GM12878 (cell line): ENCODE results near the gene VAX1. TPM values are rescaled to one million over a fixed set of nuclear protein-coding genes. Genes with fewer than 3 reads are reported as not detected.

Source experiments
- FOXK2 ChIP-seq: fragments of 450-650 bp; IDR thresholded peaks from 2 replicates; pipeline ENCODE4 v1.6.1; 2017; ENCODE audit warnings: mild to moderate bottlenecking, moderate library complexity
- MTA2 ChIP-seq: fragments of 450-650 bp; IDR thresholded peaks from 2 replicates; pipeline ENCODE4 v1.6.1; 2016; ENCODE audit warnings: low read depth, mild to moderate bottlenecking, moderate library complexity
- RAD21 ChIP-seq: IDR thresholded peaks from 2 replicates; pipeline ENCODE4 v1.6.1; 2011; ENCODE audit warnings: mild to moderate bottlenecking, low read depth, low read length, moderate library complexity; ENCODE audit not compliant: insufficient read depth
- STAT3 ChIP-seq: IDR thresholded peaks from 2 replicates; pipeline ENCODE4 v1.6.1; 2011; ENCODE audit warnings: low read depth, low read length, improper control_type of control experiment
- ZBED1 ChIP-seq: IDR thresholded peaks from 2 replicates; pipeline ENCODE4 v1.6.1; 2016; ENCODE audit warnings: borderline replicate concordance
- ZNF622 ChIP-seq: fragments of 450-650 bp; IDR thresholded peaks from 2 replicates; pipeline ENCODE4 v1.6.1; 2017; ENCODE audit warnings: mild to moderate bottlenecking, inconsistent platforms
- polyA plus RNA-seq, 11 experiments: library from polyadenylated mRNA; depleted of rRNA in 4 of 11; unstranded in 6 of 11; stranded (reverse) in 5 of 11; fragments of >200 nt; fragmentation: Nextera tagmentation in 4 of 11; fragmentation: Illumina TruSeq in 1 of 11; extraction: Ambion mirVana in 4 of 11; extraction: Trizol in 1 of 11; gene quantifications; 1 replicate in 1 of 11; 2 replicates in 10 of 11; pipeline versions ENCODE4 v1.2.1 to v1.2.3, GENCODE V29; 2011 to 2016; ENCODE audit warnings: inconsistent platforms in 2 of 11, missing spikeins in 2 of 11, low read depth in 1 of 11
- total RNA-seq, 4 experiments: library from RNA; depleted of rRNA in 3 of 4; stranded (reverse); fragments of >200 nt in 3 of 4; fragmentation: Illumina TruSeq in 1 of 4; extraction: Trizol in 1 of 4; gene quantifications; 2 replicates each; pipeline versions ENCODE4 v1.2.1 to v1.2.3, GENCODE V29; 2013 to 2021
- TF ChIP-seq, protein P1 (sequence below): fragments of 450-650 bp; IDR thresholded peaks from 2 replicates; pipeline ENCODE4 v1.6.1; 2017; ENCODE audit warnings: mild to moderate bottlenecking, moderate library complexity
- TF ChIP-seq, protein P2 (sequence below): fragments of 450-650 bp; IDR thresholded peaks from 2 replicates; pipeline ENCODE4 v1.6.1; 2017; ENCODE audit warnings: antibody characterized with exemption, mild to moderate bottlenecking, moderate library complexity

The VAX1 gene
- total and polyA plus RNA-seq, 10 of the 15 experiments (the other 5 are each of a cell fraction or from before 2014, with no cell fraction given) = not detected

DNA sequence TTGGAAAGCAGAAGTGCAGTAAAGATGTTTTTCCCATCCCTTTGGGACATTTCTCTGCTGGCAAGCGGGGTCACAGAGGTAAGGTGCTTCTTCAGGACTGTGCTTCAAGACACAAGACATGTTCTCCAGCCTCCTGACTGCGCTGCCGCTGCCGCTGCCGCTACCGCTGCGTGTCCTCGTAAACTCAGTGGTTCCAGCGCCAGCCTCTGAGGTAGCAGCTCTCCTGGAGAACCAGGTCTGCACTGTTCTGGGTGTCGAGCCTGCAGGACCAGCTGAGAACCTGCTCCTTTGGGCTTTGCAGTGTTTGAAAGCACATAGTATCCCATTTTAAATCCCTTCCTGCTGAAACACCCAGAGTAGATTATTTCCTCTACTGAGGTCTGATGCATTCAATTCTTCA lies 46.2 kb upstream of the VAX1 start (continued):
- TF ChIP-seq, protein P1, sequence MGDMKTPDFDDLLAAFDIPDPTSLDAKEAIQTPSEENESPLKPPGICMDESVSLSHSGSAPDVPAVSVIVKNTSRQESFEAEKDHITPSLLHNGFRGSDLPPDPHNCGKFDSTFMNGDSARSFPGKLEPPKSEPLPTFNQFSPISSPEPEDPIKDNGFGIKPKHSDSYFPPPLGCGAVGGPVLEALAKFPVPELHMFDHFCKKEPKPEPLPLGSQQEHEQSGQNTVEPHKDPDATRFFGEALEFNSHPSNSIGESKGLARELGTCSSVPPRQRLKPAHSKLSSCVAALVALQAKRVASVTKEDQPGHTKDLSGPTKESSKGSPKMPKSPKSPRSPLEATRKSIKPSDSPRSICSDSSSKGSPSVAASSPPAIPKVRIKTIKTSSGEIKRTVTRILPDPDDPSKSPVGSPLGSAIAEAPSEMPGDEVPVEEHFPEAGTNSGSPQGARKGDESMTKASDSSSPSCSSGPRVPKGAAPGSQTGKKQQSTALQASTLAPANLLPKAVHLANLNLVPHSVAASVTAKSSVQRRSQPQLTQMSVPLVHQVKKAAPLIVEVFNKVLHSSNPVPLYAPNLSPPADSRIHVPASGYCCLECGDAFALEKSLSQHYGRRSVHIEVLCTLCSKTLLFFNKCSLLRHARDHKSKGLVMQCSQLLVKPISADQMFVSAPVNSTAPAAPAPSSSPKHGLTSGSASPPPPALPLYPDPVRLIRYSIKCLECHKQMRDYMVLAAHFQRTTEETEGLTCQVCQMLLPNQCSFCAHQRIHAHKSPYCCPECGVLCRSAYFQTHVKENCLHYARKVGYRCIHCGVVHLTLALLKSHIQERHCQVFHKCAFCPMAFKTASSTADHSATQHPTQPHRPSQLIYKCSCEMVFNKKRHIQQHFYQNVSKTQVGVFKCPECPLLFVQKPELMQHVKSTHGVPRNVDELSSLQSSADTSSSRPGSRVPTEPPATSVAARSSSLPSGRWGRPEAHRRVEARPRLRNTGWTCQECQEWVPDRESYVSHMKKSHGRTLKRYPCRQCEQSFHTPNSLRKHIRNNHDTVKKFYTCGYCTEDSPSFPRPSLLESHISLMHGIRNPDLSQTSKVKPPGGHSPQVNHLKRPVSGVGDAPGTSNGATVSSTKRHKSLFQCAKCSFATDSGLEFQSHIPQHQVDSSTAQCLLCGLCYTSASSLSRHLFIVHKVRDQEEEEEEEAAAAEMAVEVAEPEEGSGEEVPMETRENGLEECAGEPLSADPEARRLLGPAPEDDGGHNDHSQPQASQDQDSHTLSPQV = no peak
- TF ChIP-seq STAT3 = no peak
- TF ChIP-seq RAD21 = no peak
- no peak for TF ChIP-seq FOXK2
- TF ChIP-seq, protein P2, sequence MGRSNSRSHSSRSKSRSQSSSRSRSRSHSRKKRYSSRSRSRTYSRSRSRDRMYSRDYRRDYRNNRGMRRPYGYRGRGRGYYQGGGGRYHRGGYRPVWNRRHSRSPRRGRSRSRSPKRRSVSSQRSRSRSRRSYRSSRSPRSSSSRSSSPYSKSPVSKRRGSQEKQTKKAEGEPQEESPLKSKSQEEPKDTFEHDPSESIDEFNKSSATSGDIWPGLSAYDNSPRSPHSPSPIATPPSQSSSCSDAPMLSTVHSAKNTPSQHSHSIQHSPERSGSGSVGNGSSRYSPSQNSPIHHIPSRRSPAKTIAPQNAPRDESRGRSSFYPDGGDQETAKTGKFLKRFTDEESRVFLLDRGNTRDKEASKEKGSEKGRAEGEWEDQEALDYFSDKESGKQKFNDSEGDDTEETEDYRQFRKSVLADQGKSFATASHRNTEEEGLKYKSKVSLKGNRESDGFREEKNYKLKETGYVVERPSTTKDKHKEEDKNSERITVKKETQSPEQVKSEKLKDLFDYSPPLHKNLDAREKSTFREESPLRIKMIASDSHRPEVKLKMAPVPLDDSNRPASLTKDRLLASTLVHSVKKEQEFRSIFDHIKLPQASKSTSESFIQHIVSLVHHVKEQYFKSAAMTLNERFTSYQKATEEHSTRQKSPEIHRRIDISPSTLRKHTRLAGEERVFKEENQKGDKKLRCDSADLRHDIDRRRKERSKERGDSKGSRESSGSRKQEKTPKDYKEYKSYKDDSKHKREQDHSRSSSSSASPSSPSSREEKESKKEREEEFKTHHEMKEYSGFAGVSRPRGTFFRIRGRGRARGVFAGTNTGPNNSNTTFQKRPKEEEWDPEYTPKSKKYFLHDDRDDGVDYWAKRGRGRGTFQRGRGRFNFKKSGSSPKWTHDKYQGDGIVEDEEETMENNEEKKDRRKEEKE = no peak
- TF ChIP-seq ZBED1 = no peak
- TF ChIP-seq ZNF622 = no peak
- TF ChIP-seq MTA2 = no peak
